Endothelial cell of umbilical vein (primary cell): ENCODE data around the gene SEZ6. TPM values are rescaled to one million over a fixed set of nuclear protein-coding genes. Genes with fewer than 3 reads are reported as not detected.
A peak's percentile ranks its signal among the peaks of the same experiment; 100 is the strongest.

Experiments used
- BruUV-seq: library from RNA; stranded (reverse); fragments of 400-500 nt; replicated peaks from 2 replicates; lab custom pipeline; 2021; lab: Mats Ljungman, UMichigan
- CTCF ChIA-PET: fragments of 300-600, 350-600 bp; sonication (Branson Sonifier 250); formaldehyde crosslinking; loops from one replicate; lab custom pipeline; 2021; ENCODE audit warnings: antibody characterized with exemption, inconsistent platforms; lab: Charles Lee
- POLR2A ChIA-PET: fragments of 300-600, 350-600 bp; sonication (Branson Sonifier 250); formaldehyde crosslinking; loops from one replicate; lab custom pipeline; 2021; ENCODE audit warnings: antibody characterized with exemption, inconsistent platforms; lab: Charles Lee
- DNase-seq: peaks from one replicate; pipeline ENCODE4 v3.0.0-alpha.2; 2011; ENCODE audit warnings: low read depth, low spot score
- FAIRE-seq: peaks from 2 replicates; lab custom pipeline; 2011; peaks lifted over from hg19 to GRCh38; lab: Jason Lieb, UNC
- H2AFZ ChIP-seq: 2 replicates; pipeline ENCODE4 v1.6.0; 2012; ENCODE audit warnings: low read depth, low read length, control low read depth, inconsistent platforms
- H3K27ac ChIP-seq: 2 replicates; pipeline ENCODE4 v1.5.1; 2011; ENCODE audit warnings: low read depth, mild to moderate bottlenecking, control low read depth, low read length, moderate library complexity; ENCODE audit not compliant: insufficient read depth
- H3K27me3 ChIP-seq, 2 experiments: 2 replicates each; pipeline versions ENCODE4 v1.6.0 to v1.6.1; 2011; ENCODE audit warnings: low read length in 2 of 2, mixed read lengths in 1 of 2; ENCODE audit not compliant: control insufficient read depth in 2 of 2, insufficient read depth in 2 of 2
- H3K36me3 ChIP-seq, 2 experiments: 2 replicates in 1 of 2; 3 replicates in 1 of 2; pipeline ENCODE4 v1.5.1; 2011; ENCODE audit warnings: low read length in 2 of 2, mild to moderate bottlenecking in 1 of 2, moderate library complexity in 1 of 2; ENCODE audit not compliant: control insufficient read depth in 2 of 2, insufficient read depth in 2 of 2; ENCODE audit errors: extremely low read depth in 1 of 2
- H3K4me1 ChIP-seq: 3 replicates; pipeline ENCODE4 v1.5.1; 2011; ENCODE audit warnings: mild to moderate bottlenecking, low read length; ENCODE audit not compliant: control insufficient read depth, insufficient read depth; ENCODE audit errors: extremely low read depth
- H3K4me2 ChIP-seq: 2 replicates; pipeline ENCODE4 v1.6.1; 2011; ENCODE audit warnings: low read length, control low read depth, mixed read lengths; ENCODE audit not compliant: insufficient read depth
- H3K4me3 ChIP-seq, 3 experiments: fragments of 200-600 bp in 1 of 3; sonication (generic), shearing (Covaris generic) in 1 of 3; replicated peaks in 1 of 3; 2 replicates each; pipeline ENCODE4 v1.5.1; 2011 to 2016; ENCODE audit warnings: control low read depth in 3 of 3, low read length in 3 of 3, mild to moderate bottlenecking in 2 of 3, inconsistent platforms in 1 of 3, low read depth in 1 of 3, moderate library complexity in 1 of 3; ENCODE audit not compliant: insufficient read depth in 1 of 3
- H3K79me2 ChIP-seq: 2 replicates; pipeline ENCODE4 v1.6.0; 2012; ENCODE audit warnings: low read length, inconsistent platforms; ENCODE audit not compliant: control insufficient read depth, insufficient read depth
- H3K9ac ChIP-seq: replicated peaks from 2 replicates; pipeline ENCODE3; 2011; ENCODE audit warnings: low read length, control low read depth; ENCODE audit not compliant: insufficient read depth; ENCODE audit errors: extremely low read depth
- H3K9me1 ChIP-seq: replicated peaks from 3 replicates; pipeline ENCODE4 v1.6.0; 2011; ENCODE audit warnings: mild to moderate bottlenecking, low read length; ENCODE audit not compliant: control insufficient read depth, insufficient read depth; ENCODE audit errors: extremely low read depth
- H3K9me3 ChIP-seq: replicated peaks from 2 replicates; pipeline ENCODE4 v1.5.1; 2012; ENCODE audit warnings: low read length, inconsistent platforms; ENCODE audit not compliant: control insufficient read depth, insufficient read depth
- H4K20me1 ChIP-seq: replicated peaks from 2 replicates; pipeline ENCODE3; 2011; ENCODE audit warnings: mild to moderate bottlenecking, low read length; ENCODE audit not compliant: control insufficient read depth, insufficient read depth; ENCODE audit errors: extremely low read depth
- CTCF ChIP-seq, 2 donors: IDR thresholded peaks; 1 replicate in 1 of 2; 2 replicates in 1 of 2; pipeline ENCODE4 v1.5.1; 2011; ENCODE audit warnings: low read length in 2 of 2, mild to moderate bottlenecking in 2 of 2, moderate library complexity in 2 of 2, control low read depth in 1 of 2, inconsistent platforms in 1 of 2, low read depth in 1 of 2; ENCODE audit not compliant: insufficient read depth in 1 of 2; ENCODE audit errors: extremely low read depth in 1 of 2
- EZH2 ChIP-seq: IDR thresholded peaks from 2 replicates; pipeline ENCODE4 v1.6.1; 2012; ENCODE audit warnings: borderline replicate concordance, low read depth, mild to moderate bottlenecking, moderate library complexity, low read length, inconsistent platforms; ENCODE audit not compliant: severe bottlenecking
- FOS ChIP-seq: IDR thresholded peaks from 2 replicates; pipeline ENCODE4 v1.6.1; 2011; ENCODE audit warnings: mild to moderate bottlenecking, low read length, moderate library complexity, borderline replicate concordance; ENCODE audit not compliant: insufficient read depth
- GATA2 ChIP-seq: IDR thresholded peaks from 2 replicates; pipeline ENCODE4 v1.7.0; 2011; ENCODE audit warnings: low read depth, mild to moderate bottlenecking, moderate library complexity, mixed read lengths, low read length; ENCODE audit not compliant: insufficient read length, insufficient read depth
- JUN ChIP-seq: IDR thresholded peaks from 2 replicates; pipeline ENCODE4 v1.6.1; 2011; ENCODE audit warnings: borderline replicate concordance, low read depth; ENCODE audit not compliant: insufficient read length, insufficient read depth
- MAX ChIP-seq: IDR thresholded peaks from 2 replicates; pipeline ENCODE4 v1.6.1; 2011; ENCODE audit not compliant: insufficient read depth, insufficient read length
- MYC ChIP-seq: IDR thresholded peaks from one replicate; pipeline ENCODE4 v1.6.1; 2011; ENCODE audit warnings: mild to moderate bottlenecking, low read depth, low read length
- POLR2A ChIP-seq: IDR thresholded peaks from 2 replicates; pipeline ENCODE4 v1.6.1; 2012; ENCODE audit warnings: low read depth, mild to moderate bottlenecking, control low read depth, low read length
- POLR2AphosphoS5 ChIP-seq: IDR thresholded peaks from 2 replicates; pipeline ENCODE4 v1.6.1; 2012; ENCODE audit warnings: low read depth, mild to moderate bottlenecking, control low read depth, low read length, moderate library complexity; ENCODE audit not compliant: insufficient read depth
- dilution Hi-C: fragments of 300-500 bp; cut with MboI; formaldehyde crosslinking; loops from one replicate; pipeline ENCODE4 v1.15.0; 2019; ENCODE audit warnings: low sequenced_read_pairs; ENCODE audit not compliant: extremely low pct_ligation_motif_present
- intact Hi-C: fragments of 100-400 bp; cut with micrococcal nuclease; formaldehyde crosslinking; loops from one replicate; pipeline ENCODE4 v1.10.0; 2022
- polyA plus RNA-seq, 4 experiments: library from polyadenylated mRNA; depleted of rRNA in 3 of 4; stranded (reverse) in 3 of 4; unstranded in 1 of 4; fragments of >200 nt; gene quantifications; 2 replicates each; pipeline versions ENCODE4 v1.2.1 to v1.2.3, GENCODE V29; 2011 to 2012; ENCODE audit warnings: missing spikeins in 1 of 4
- total RNA-seq: library from RNA; stranded (reverse); gene quantifications from 2 replicates; pipeline ENCODE4 v1.2.3, GENCODE V29; 2021

Gene SEZ6
- total and polyA plus RNA-seq, 2 donors (not counting 3 experiments of a cell fraction or from before 2014, with no cell fraction given), result not detected

DNA sequence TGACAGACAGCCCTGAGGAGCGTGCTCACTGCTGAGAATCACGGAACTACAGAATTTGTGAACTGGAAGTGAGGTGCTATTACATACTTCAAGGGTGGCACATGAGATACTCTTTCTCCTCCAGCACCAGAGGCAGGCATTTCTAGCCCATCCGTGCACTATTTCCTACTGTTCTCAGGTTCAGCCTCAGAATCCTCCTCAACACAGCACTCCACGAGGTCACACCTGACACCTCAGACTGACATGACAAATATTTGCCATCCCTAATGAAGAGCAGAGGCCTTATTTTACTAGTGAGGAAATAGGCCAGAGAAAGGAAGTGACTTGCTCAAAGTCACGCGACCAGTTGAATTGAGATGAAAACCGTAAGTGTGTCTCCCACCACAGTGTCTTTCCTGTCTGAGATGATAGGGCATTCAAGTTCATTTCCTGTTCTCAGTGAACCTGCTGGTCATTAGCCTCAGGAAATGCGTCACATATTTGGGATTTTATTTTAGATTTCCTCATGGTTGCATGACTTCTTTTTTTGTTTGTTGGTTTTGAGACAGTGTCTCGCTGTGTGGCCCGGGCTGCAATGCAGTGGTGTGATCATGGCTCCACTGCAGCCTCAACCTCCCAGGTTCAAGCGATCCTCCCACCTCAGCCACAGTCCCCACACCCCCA, 23.6 kb downstream of the SEZ6 start:
- H3K36me3 ChIP-seq, result no peaks in the 10 kb centered on the region
- no peaks in the 10 kb centered on the region for H3K79me2 ChIP-seq
- no peak overlapping the region for H3K9ac ChIP-seq
- no peaks in the 10 kb centered on the region for H3K9me1 ChIP-seq
- FAIRE-seq (peak; percentile 83), DNase-seq (peak; percentile 75)
- ChIA-PET CTCF (interaction anchor here (0.7 to 4.4 kb wide), 7 partner anchors 17 to 135 kb away, joined by 3 to 25 read pairs (median 5); no protein-coding TSS in a partner anchor), POLR2A (interaction anchor here (0.6 kb wide), 1 partner anchor 550 kb away, joined by 6 read pairs; no protein-coding TSS in a partner anchor)
- H4K20me1 ChIP-seq, result no peaks in the 10 kb centered on the region
- H3K4me1 ChIP-seq, result peaks cover 17% of the 10 kb centered on the region
- peaks cover 0 to 6% of the 10 kb centered on the region in 2 experiments for H3K27me3 ChIP-seq
- no peak overlapping the region for H2AFZ ChIP-seq
- peak overlapping the region; percentile 4 for H3K4me2 ChIP-seq
- peak overlapping the region; percentile 53 for H3K27ac ChIP-seq
- BruUV-seq, result TSS peak; percentile 25
- intact Hi-C loops (no loop called here), dilution Hi-C loops (no loop called here)
- H3K9me3 ChIP-seq, result no peaks in the 10 kb centered on the region
- TF ChIP-seq JUN (peak; percentile 86), MYC (no peak), POLR2AphosphoS5 (peak; percentile 71), POLR2A (no peak), MAX (peak; percentile 79), EZH2 (no peak), FOS (peak; percentile 82), GATA2 (peak; percentile 44), CTCF (IDR thresholded peaks at IDR 0.05; ENCODE audit: extremely low read depth in 1 of 2, insufficient read depth in 1 of 2, low read depth in 1 of 2, low read length in 2 of 2) (no peak)
- no peak overlapping the region for H3K4me3 ChIP-seq
